Measurements from ENCODE around the gene PTPRD. TPM values are rescaled to one million over a fixed set of nuclear protein-coding genes. Genes with fewer than 3 reads are reported as not detected.

PTPRD gene
- total RNA-seq, 1 experiment from 2014 or later: not detected

GRCh38 chr9:9612755-9613154, 1000.0 kb downstream of the PTPRD start:
- DNase-seq (ENCODE audit: low read depth): no peak

- DNase-seq (ENCODE audit: low read depth): no peak
These were observed 1000.5 kb downstream of the PTPRD start for GRCh38 chr9:9612270-9612669.

- DNase-seq (ENCODE audit: low read depth): no peak
These were observed 1007.1 kb downstream of the PTPRD start for GRCh38 chr9:9605681-9606080.

GRCh38 chr9:9603345-9603744, 1009.5 kb downstream of the PTPRD start:
- no peak for DNase-seq (ENCODE audit: low read depth)

- DNase-seq (ENCODE audit: low read depth): no peak
These were observed 1014.1 kb downstream of the PTPRD start for GRCh38 chr9:9598723-9599122.

GRCh38 chr9:9592104-9592503, 1020.7 kb downstream of the PTPRD start:
- no peak for DNase-seq (ENCODE audit: low read depth)

GRCh38 chr9:9585920-9586319, 1026.9 kb downstream of the PTPRD start:
- no peak for DNase-seq (ENCODE audit: low read depth)

- no peak for DNase-seq (ENCODE audit: low read depth)
These were observed 1038.7 kb downstream of the PTPRD start for GRCh38 chr9:9574080-9574479.

- no peak for DNase-seq (ENCODE audit: low read depth)
These were observed 1047.1 kb downstream of the PTPRD start for GRCh38 chr9:9565700-9566099.

GRCh38 chr9:9563817-9564216, 1049.0 kb downstream of the PTPRD start:
- no peak for DNase-seq (ENCODE audit: low read depth)

GRCh38 chr9:9560382-9561035, 1052.3 kb downstream of the PTPRD start:
- no peak for DNase-seq (ENCODE audit: low read depth)

- no peak for DNase-seq (ENCODE audit: low read depth)
These were observed 1053.9 kb downstream of the PTPRD start for GRCh38 chr9:9558907-9559306.

GRCh38 chr9:9557804-9558334, 1054.9 kb downstream of the PTPRD start:
- DNase-seq (ENCODE audit: low read depth): no peak

GRCh38 chr9:9556865-9557803, 1055.7 kb downstream of the PTPRD start:
- DNase-seq (ENCODE audit: low read depth): no peak

GRCh38 chr9:9552665-9553064, 1060.1 kb downstream of the PTPRD start:
- DNase-seq (ENCODE audit: low read depth): no peak

GRCh38 chr9:9538766-9539165, 1074.0 kb downstream of the PTPRD start:
- DNase-seq (ENCODE audit: low read depth): no peak

- no peak for DNase-seq (ENCODE audit: low read depth)
These were observed 1074.4 kb downstream of the PTPRD start for GRCh38 chr9:9538356-9538755.

GRCh38 chr9:9536523-9536922, 1076.3 kb downstream of the PTPRD start:
- DNase-seq (ENCODE audit: low read depth): no peak

GRCh38 chr9:9523476-9524139, 1089.2 kb downstream of the PTPRD start:
- DNase-seq (ENCODE audit: low read depth): no peak

- DNase-seq (ENCODE audit: low read depth): no peak
These were observed 1090.4 kb downstream of the PTPRD start for GRCh38 chr9:9522406-9522805.

- no peak for DNase-seq (ENCODE audit: low read depth)
These were observed 1091.6 kb downstream of the PTPRD start for GRCh38 chr9:9521033-9521779.

Measured in LHCN-M2 (cell line).